ENCODE measurements around the gene FAM156A.
"Not testable (repeated sequence)": the region's sequence is repeated elsewhere in the genome, so short reads cannot be mapped to it uniquely, and the experiment has no call there.

GRCh38 chrX:52914704-52915103 lies 43.6 kb downstream of the FAM156A start:
- not testable (repeated sequence) for TF ChIP-seq CTCF, EP300 (IDR thresholded peaks at IDR 0.05)

Measured in ovary (tissue), 3 donors.